K562 (cell line): Measurements from ENCODE around the gene CCDC71L. TPM values are rescaled to one million over a fixed set of nuclear protein-coding genes. Genes with fewer than 3 reads are reported as not detected.
A peak's percentile ranks its signal among the peaks of the same experiment; 100 is the strongest.

Experiments
- ARID3B ChIP-seq: fragments of 250-450 bp; sonication (Bioruptor Pico); IDR thresholded peaks from 2 replicates; pipeline ENCODE4 v1.4.0; 2020; ENCODE audit warnings: borderline replicate concordance
- ASH1L ChIP-seq: fragments of 450-650 bp; IDR thresholded peaks from 2 replicates; pipeline ENCODE4 v1.6.1; 2018; ENCODE audit warnings: borderline replicate concordance, mild to moderate bottlenecking, low read depth; ENCODE audit not compliant: partially characterized antibody
- BRD9 ChIP-seq: fragments of 450-650 bp; IDR thresholded peaks from 2 replicates; pipeline ENCODE4 v1.6.1; 2018; ENCODE audit warnings: low read depth; ENCODE audit not compliant: partially characterized antibody
- CBX3 ChIP-seq, 2 experiments: IDR thresholded peaks; 1 replicate in 1 of 2; 2 replicates in 1 of 2; pipeline ENCODE4 v1.6.1; 2012; ENCODE audit warnings: inconsistent platforms in 2 of 2, low read length in 2 of 2, borderline replicate concordance in 1 of 2, control low read depth in 1 of 2
- CTBP1 ChIP-seq: fragments of 450-650 bp; IDR thresholded peaks from 2 replicates; pipeline ENCODE4 v1.6.1; 2016; ENCODE audit warnings: borderline replicate concordance
- FOXK2 ChIP-seq, 2 experiments: fragments of 450-650 bp; IDR thresholded peaks in 1 of 2; conservative IDR thresholded peaks in 1 of 2; 2 replicates each; pipeline ENCODE4 v1.6.1; 2016; ENCODE audit warnings: low read depth in 2 of 2, mild to moderate bottlenecking in 1 of 2
- IRF2 ChIP-seq: sonication (generic); formaldehyde crosslinking; IDR thresholded peaks from 2 replicates; pipeline ENCODE4 v1.8.1; 2022; ENCODE audit warnings: mild to moderate bottlenecking, missing genetic modification reagents
- L3MBTL2 ChIP-seq: fragments of 450-650 bp; IDR thresholded peaks from 2 replicates; pipeline ENCODE4 v1.6.1; 2016; ENCODE audit warnings: mild to moderate bottlenecking, moderate library complexity
- MAFK ChIP-seq: IDR thresholded peaks from 2 replicates; pipeline ENCODE4 v1.6.1; 2011; ENCODE audit warnings: low read length, improper control_type of control experiment
- NCOR1 ChIP-seq: fragments of 450-650 bp; IDR thresholded peaks from 2 replicates; pipeline ENCODE4 v1.6.1; 2016; ENCODE audit warnings: mild to moderate bottlenecking, moderate library complexity
- NR2C1 ChIP-seq, 2 experiments: fragments of 450-650 bp; IDR thresholded peaks; 2 replicates each; pipeline ENCODE4 v1.6.1; 2017; ENCODE audit warnings: mild to moderate bottlenecking in 2 of 2, antibody characterized with exemption in 1 of 2, inconsistent platforms in 1 of 2, missing compliant biosample characterization in 1 of 2, missing genetic modification characterization in 1 of 2
- OTX1 ChIP-seq: fragments of 450-650 bp; formaldehyde crosslinking; IDR thresholded peaks from 2 replicates; pipeline ENCODE4 v1.4.0; 2022; ENCODE audit warnings: mild to moderate bottlenecking
- PML ChIP-seq: IDR thresholded peaks from 2 replicates; pipeline ENCODE4 v1.6.1; 2012; ENCODE audit warnings: low read length, inconsistent platforms
- POLR2AphosphoS5 ChIP-seq: IDR thresholded peaks from 2 replicates; pipeline ENCODE4 v1.6.1; 2011; ENCODE audit warnings: mild to moderate bottlenecking, low read depth, low read length, moderate library complexity; ENCODE audit not compliant: control insufficient read depth, insufficient read depth
- SAFB ChIP-seq: fragments of 200-400 bp; formaldehyde crosslinking; IDR thresholded peaks from 2 replicates; pipeline ENCODE4 v1.6.1; 2017; ENCODE audit warnings: low read depth, low read length, borderline replicate concordance
- SFPQ ChIP-seq: fragments of 200-400 bp; formaldehyde crosslinking; IDR thresholded peaks from 2 replicates; pipeline ENCODE4 v1.6.1; 2017; ENCODE audit warnings: mild to moderate bottlenecking, low read depth, low read length, moderate library complexity
- TRIM28 ChIP-seq: fragments of 450-650 bp; IDR thresholded peaks from 2 replicates; pipeline ENCODE4 v1.6.1; 2017
- ZFX ChIP-seq: sonication (generic); formaldehyde crosslinking; IDR thresholded peaks from 2 replicates; pipeline ENCODE4 v1.8.0; 2022; ENCODE audit warnings: mild to moderate bottlenecking, missing genetic modification reagents, moderate library complexity
- ZNF316 ChIP-seq: fragments of 450-650 bp; IDR thresholded peaks from 2 replicates; pipeline ENCODE4 v1.6.1; 2016
- ZNF444 ChIP-seq: fragments of 250-450 bp; sonication (Bioruptor Pico); IDR thresholded peaks from 2 replicates; pipeline ENCODE4 v1.4.0; 2020; ENCODE audit warnings: mild to moderate bottlenecking, moderate library complexity
- polyA plus RNA-seq, 8 experiments: library from polyadenylated mRNA; depleted of rRNA in 4 of 8; stranded (reverse) in 5 of 8; unstranded in 3 of 8; fragments of >200 nt; fragmentation: Nextera tagmentation in 2 of 8; fragmentation: Illumina TruSeq in 1 of 8; extraction: Ambion mirVana in 2 of 8; extraction: Trizol in 1 of 8; gene quantifications; 2 replicates each; pipeline versions ENCODE4 v1.2.1 to v1.2.3, GENCODE V29; 2011 to 2014; ENCODE audit warnings: inconsistent platforms in 1 of 8, missing spikeins in 1 of 8
- total RNA-seq, 7 experiments: library from RNA; depleted of rRNA in 6 of 7; stranded (reverse); fragments of >200 nt in 6 of 7; fragmentation: Illumina TruSeq in 2 of 7; extraction: Trizol in 2 of 7; gene quantifications; 2 replicates each; pipeline versions ENCODE4 v1.2.1 to v1.2.3, GENCODE V29; 2011 to 2021; ENCODE audit warnings: low replicate concordance in 1 of 7
- TF ChIP-seq, protein P1 (sequence below), 2 experiments: fragments of 200-800 bp in 1 of 2; sonication (Bioruptor generic) in 1 of 2; sonication (generic) in 1 of 2; formaldehyde crosslinking in 1 of 2; IDR thresholded peaks in 1 of 2; conservative IDR thresholded peaks in 1 of 2; 2 replicates each; pipeline versions ENCODE4 v1.5.0 to v1.6.1; 2016 to 2020; ENCODE audit warnings: missing compliant biosample characterization in 1 of 2, missing genetic modification characterization in 1 of 2, missing genetic modification reagents in 1 of 2
- TF ChIP-seq, protein P2 (sequence below): fragments of 450-650 bp; formaldehyde crosslinking; IDR thresholded peaks from 2 replicates; pipeline ENCODE4 v1.4.0; 2022; ENCODE audit warnings: missing genetic modification characterization

Gene CCDC71L
- total and polyA plus RNA-seq, 9 of the 15 experiments (the other 6 are each of a cell fraction or from before 2014, with no cell fraction given) = 5.7 to 108 (median 25.4) TPM

GRCh38 chr7:106658316-106659165 is 2.4 kb downstream of the CCDC71L start (continued):
- TF ChIP-seq MAFK (no peak), ZFX (no peak), OTX1 (0 out of 2 replicates have a peak, but pooled peaks have one; percentile 29), POLR2AphosphoS5 (no peak), L3MBTL2 (no peak), NCOR1 (no peak; the same call in none of the 2 replicates), ASH1L (no peak), CTBP1 (no peak), NR2C1 (IDR thresholded peaks at IDR 0.05) (no peak), NR2C1 (tag; IDR thresholded peaks at IDR 0.05) (no peak), ZNF444 (no peak), SAFB (no peak), CBX3 (IDR thresholded peaks at IDR 0.05; ENCODE audit: borderline replicate concordance in 1 of 2, low read length in 2 of 2) (peak in 1 of 2 experiments; percentile 33; a peak in 1 of 3 replicates), SFPQ (no peak), TRIM28 (no peak), IRF2 (CRISPR knock-in tag) (no peak), PML (no peak; the same call in 1 of the 2 replicates), FOXK2 (conservative IDR thresholded peaks at IDR 0.05 in 1 of 2, IDR thresholded peaks at IDR 0.05 in 1 of 2; ENCODE audit: low read depth in 2 of 2) (no peak), ARID3B (CRISPR knock-in tag) (no peak), ZNF316 (no peak), BRD9 (no peak)
- TF ChIP-seq, protein P1, sequence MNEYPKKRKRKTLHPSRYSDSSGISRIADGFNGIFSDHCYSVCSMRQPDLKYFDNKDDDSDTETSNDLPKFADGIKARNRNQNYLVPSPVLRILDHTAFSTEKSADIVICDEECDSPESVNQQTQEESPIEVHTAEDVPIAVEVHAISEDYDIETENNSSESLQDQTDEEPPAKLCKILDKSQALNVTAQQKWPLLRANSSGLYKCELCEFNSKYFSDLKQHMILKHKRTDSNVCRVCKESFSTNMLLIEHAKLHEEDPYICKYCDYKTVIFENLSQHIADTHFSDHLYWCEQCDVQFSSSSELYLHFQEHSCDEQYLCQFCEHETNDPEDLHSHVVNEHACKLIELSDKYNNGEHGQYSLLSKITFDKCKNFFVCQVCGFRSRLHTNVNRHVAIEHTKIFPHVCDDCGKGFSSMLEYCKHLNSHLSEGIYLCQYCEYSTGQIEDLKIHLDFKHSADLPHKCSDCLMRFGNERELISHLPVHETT (CRISPR knock-in tag; conservative IDR thresholded peaks at IDR 0.05 in 1 of 2, IDR thresholded peaks at IDR 0.05 in 1 of 2) = peak in 1 of 2 experiments; percentile 21; a peak in 1 of 4 replicates
- TF ChIP-seq, protein P2, sequence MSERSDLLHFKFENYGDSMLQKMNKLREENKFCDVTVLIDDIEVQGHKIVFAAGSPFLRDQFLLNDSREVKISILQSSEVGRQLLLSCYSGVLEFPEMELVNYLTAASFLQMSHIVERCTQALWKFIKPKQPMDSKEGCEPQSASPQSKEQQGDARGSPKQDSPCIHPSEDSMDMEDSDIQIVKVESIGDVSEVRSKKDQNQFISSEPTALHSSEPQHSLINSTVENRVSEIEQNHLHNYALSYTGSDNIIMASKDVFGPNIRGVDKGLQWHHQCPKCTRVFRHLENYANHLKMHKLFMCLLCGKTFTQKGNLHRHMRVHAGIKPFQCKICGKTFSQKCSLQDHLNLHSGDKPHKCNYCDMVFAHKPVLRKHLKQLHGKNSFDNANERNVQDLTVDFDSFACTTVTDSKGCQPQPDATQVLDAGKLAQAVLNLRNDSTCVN = no peak
